C4-2B (cell line): Measurements from ENCODE around the gene HRAS.
"Not testable (repeated sequence)": the region's sequence is repeated elsewhere in the genome, so short reads cannot be mapped to it uniquely, and the experiment has no call there.

Experiments used
- H3K27ac ChIP-seq: fragments of 450-650 bp; 2 replicates; pipeline ENCODE4 v1.5.1; 2017
- CTCF ChIP-seq: fragments of 450-650 bp; conservative IDR thresholded peaks from 2 replicates; pipeline ENCODE4 v1.5.1; 2017; ENCODE audit warnings: mild to moderate bottlenecking
- ZFX ChIP-seq: fragments of 450-650 bp; IDR thresholded peaks from 2 replicates; pipeline ENCODE4 v1.6.1; 2017

HRAS gene

DNA sequence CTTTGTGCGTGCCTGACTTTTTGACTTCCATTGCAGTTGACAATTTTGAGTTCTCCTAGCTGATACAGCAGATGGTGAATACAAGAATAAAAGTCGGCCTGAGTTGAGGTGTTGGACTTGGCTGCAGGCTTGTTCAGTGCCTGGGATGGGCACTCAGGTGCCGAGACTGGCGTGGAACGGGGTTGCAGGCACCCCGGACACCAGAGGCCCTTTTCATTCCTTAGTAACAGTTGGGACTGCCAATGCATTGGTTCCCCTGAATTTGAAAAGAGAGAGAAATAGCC, 42.2 kb upstream of the HRAS start:
- peak overlapping the region; percentile 97 for H3K27ac ChIP-seq
- TF ChIP-seq ZFX (no peak), CTCF (no peak)

DNA sequence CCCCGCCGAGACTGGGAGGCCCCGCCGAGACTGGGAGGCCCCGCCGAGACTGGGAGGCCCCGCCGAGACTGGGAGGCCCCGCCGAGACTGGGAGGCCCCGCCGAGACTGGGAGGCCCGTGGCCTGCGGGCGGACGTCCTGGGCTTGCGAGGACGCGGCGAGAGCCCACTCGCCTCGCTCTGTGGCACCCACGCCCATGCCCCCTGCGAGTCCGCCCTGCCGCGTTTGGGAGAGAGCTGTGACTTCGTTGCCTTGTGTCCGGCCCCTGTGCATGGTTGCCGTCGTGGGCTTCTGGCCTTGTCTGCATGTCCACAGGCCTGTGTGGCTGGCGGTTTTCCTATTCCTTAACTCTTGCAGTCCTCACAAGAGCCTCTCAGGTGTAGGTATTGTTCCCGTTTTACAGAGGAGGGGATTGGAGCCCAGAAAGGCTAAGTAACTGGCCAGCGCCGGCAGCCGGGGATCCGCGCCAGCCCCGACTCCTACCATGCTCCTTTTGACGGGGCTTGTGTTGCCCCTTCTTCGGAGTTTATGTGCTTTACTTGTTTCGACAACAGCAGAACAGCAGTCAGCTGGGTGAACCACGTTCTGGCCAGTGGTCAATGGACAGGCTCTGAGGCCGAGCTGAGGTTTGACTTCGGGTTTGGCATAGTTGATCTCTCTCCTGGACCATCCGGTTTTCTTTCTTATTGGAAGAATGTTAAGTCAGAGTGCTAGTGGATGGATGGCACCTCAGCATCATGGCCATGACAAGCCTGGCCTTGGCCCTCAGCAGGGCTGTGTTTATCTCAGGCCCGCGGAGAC, 41.6 kb upstream of the HRAS start:
- peak overlapping the region; percentile 97 for H3K27ac ChIP-seq
- TF ChIP-seq ZFX (peak; percentile 89; the same call in 1 of the 2 replicates), CTCF (no peak)

- TF ChIP-seq CTCF (no peak), ZFX (peak; percentile 100)
- peak within 1 kb of the TSS; percentile 97 for H3K27ac ChIP-seq
These were observed 40.8 kb upstream of the HRAS start, which contains the start of gene PHRF1 for GRCh38 chr11:575996-576768. Gene PHRF1 (plus strand): TSS chr11:576470. CDS start chr11:581513, 5,043 bp downstream.

DNA sequence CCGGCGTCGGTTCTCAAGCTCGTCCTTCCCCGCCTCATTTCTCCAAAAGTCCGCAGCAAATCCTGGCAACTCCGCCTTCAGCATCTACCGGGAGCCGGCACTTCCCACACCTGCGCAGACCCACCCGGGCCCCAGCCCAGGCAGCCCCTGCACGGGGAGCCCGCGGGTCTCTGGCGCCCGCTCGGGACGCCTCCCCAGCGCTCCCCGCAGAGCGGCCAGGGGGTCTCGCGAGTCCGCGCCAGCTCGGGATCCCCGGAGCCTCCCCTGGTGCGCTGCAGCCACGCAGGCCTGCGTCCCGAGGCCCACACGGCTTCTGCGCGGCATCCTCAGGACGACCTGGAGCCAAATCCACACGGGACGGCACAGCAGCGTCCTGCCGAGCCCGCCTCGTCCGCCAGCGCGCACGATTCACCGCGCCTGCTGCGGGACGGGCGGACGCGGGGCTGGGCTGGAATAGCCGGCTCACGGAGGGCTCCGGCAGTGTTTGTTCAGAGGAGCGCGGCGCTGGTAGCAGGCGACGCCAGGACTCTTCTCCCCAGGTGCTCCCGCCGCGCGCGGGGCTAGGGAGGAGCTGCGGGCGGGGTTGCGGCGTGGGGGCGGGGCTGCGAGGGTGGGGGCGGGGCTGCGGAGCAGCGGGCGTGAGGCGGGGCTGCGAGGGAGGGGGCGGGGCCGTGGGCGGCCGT, 40.1 kb upstream of the HRAS start:
- H3K27ac ChIP-seq = peak overlapping the region; percentile 97

GRCh38 chr11:574632-575312, 39.4 kb upstream of the HRAS start:
- peak overlapping the region; percentile 97 for H3K27ac ChIP-seq
- no peak for TF ChIP-seq CTCF

More for the DNA sequence above, 40.1 kb upstream of the HRAS start:
- peak; percentile 83 for TF ChIP-seq ZFX
- TF ChIP-seq CTCF = no peak

DNA sequence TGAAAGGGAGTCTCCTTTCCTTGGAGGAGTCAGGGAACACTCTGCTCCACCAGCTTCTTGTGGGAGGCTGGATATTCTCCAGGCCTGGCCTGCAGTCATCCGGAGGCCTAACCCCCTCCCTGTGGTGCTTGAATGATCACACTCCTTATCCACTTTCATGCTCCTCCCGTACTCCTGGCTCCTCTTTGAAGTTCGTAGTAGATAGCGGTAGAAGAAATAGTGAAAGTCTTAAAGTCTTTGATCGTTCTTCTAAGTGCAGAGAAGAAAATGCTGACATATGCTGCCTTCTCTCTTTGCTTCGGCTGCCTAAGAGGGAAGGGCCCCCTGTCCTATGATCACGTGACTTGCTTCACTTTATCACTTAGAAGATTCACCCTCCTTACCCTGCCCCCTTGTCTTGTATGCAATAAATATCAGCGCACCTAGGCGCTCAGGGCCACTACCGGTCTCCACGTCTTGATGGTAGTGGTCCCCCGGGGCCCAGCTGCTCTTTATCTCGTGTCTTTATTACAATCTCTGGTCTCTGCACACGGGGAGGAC, 38.7 kb upstream of the HRAS start:
- H3K27ac ChIP-seq = not testable (repeated sequence)

DNA sequence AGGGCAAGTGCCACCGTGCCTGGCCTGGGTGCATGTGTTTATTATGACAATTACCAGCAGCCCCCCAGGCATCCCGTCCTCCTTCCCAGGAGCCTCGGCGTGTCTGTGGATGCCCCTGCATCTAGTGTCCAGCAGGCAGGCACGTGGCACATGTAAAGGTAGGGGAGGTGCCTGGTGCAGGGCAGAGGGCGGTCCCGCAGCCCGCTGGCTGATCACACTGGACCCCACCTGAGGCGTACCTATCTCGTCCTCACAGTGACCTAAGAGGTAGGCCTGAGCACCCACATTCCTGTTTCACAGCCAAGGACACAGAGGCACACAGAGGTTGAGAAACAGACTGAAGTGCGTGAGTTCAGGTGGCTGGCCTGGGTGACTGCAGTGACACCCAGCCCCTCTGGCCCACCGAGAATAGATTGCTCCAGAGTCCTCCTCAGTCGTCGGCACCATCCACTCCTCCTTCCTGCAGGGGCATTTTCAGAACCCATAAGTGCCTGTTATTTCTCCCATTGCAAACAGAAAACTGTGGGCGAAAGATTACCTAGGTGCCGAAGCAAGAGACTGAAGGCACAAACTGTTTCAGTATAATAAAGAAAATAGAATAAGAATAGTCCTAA, 37.9 kb upstream of the HRAS start:
- TF ChIP-seq CTCF (no peak), ZFX (no peak)
- H3K27ac ChIP-seq = no peak overlapping the region
